Nephron progenitor cell (in vitro differentiated cells): ENCODE results near the gene RAB4A.
A peak's percentile ranks its signal among the peaks of the same experiment; 100 is the strongest.

Experiments used
- DNase-seq: peaks from one replicate; pipeline ENCODE4 v3.0.0; 2021
- H3K27ac Mint-ChIP-seq: 2 replicates; pipeline ENCODE4 v1.8.0; 2021; ENCODE audit warnings: mild to moderate bottlenecking, moderate library complexity, mixed read lengths
- H3K27me3 Mint-ChIP-seq: 2 replicates; pipeline ENCODE4 v1.8.0; 2021; ENCODE audit warnings: mild to moderate bottlenecking, low read depth, mixed read lengths; ENCODE audit not compliant: poor library complexity
- H3K36me3 Mint-ChIP-seq: 2 replicates; pipeline ENCODE4 v1.8.0; 2021; ENCODE audit warnings: low read depth, mixed read lengths
- H3K4me1 Mint-ChIP-seq: 2 replicates; pipeline ENCODE4 v1.8.0; 2021; ENCODE audit warnings: mixed read lengths
- H3K4me3 Mint-ChIP-seq: 2 replicates; pipeline ENCODE4 v1.8.0; 2021; ENCODE audit warnings: mild to moderate bottlenecking, moderate library complexity, mixed read lengths
- H3K9me3 Mint-ChIP-seq: 2 replicates; pipeline ENCODE4 v1.8.0; 2021; ENCODE audit warnings: mild to moderate bottlenecking, moderate library complexity, mixed read lengths
- CTCF ChIP-seq: fragments of 200-600 bp; sonication (generic); IDR thresholded peaks from 2 replicates; pipeline ENCODE4 v1.5.0; 2021; ENCODE audit warnings: antibody characterized with exemption

The RAB4A gene

GRCh38 chr1:229309074-229309473, 38.2 kb downstream of the RAB4A start:
- no peak for TF ChIP-seq CTCF
- H3K27me3 Mint-ChIP-seq, result no peaks in the 10 kb centered on the region
- no peak for DNase-seq
- peaks cover 12% of the 10 kb centered on the region for H3K4me1 Mint-ChIP-seq
- H3K36me3 Mint-ChIP-seq, result peaks cover 31% of the 10 kb centered on the region
- no peaks in the 10 kb centered on the region for H3K9me3 Mint-ChIP-seq
- no peak overlapping the region for H3K4me3 Mint-ChIP-seq
- H3K27ac Mint-ChIP-seq, result no peak overlapping the region

GRCh38 chr1:229309684-229310083, 38.8 kb downstream of the RAB4A start:
- H3K27ac Mint-ChIP-seq, result no peak overlapping the region
- no peak for TF ChIP-seq CTCF
- peaks cover 12% of the 10 kb centered on the region for H3K4me1 Mint-ChIP-seq
- peaks cover 31% of the 10 kb centered on the region for H3K36me3 Mint-ChIP-seq
- H3K4me3 Mint-ChIP-seq, result no peak overlapping the region
- DNase-seq, result no peak
- H3K27me3 Mint-ChIP-seq, result no peaks in the 10 kb centered on the region
- no peaks in the 10 kb centered on the region for H3K9me3 Mint-ChIP-seq

- no peak for DNase-seq
- TF ChIP-seq CTCF, result no peak
- H3K4me3 Mint-ChIP-seq, result no peak overlapping the region
- H3K27ac Mint-ChIP-seq, result peak overlapping the region; percentile 69
- H3K9me3 Mint-ChIP-seq, result no peaks in the 10 kb centered on the region
- H3K27me3 Mint-ChIP-seq, result no peaks in the 10 kb centered on the region
- H3K4me1 Mint-ChIP-seq, result peaks cover 12% of the 10 kb centered on the region
- peaks cover 32% of the 10 kb centered on the region for H3K36me3 Mint-ChIP-seq
These were observed 39.9 kb downstream of the RAB4A start for GRCh38 chr1:229310833-229311232.

GRCh38 chr1:229316166-229316565, 45.3 kb downstream of the RAB4A start:
- no peak overlapping the region for H3K4me3 Mint-ChIP-seq
- no peak overlapping the region for H3K27ac Mint-ChIP-seq

GRCh38 chr1:229318056-229318455, 47.1 kb downstream of the RAB4A start:
- no peaks in the 10 kb centered on the region for H3K9me3 Mint-ChIP-seq
- no peaks in the 10 kb centered on the region for H3K4me1 Mint-ChIP-seq
- no peak for TF ChIP-seq CTCF
- H3K4me3 Mint-ChIP-seq, result no peak overlapping the region
- H3K27ac Mint-ChIP-seq, result no peak overlapping the region
- H3K36me3 Mint-ChIP-seq, result peaks cover 46% of the 10 kb centered on the region
- no peaks in the 10 kb centered on the region for H3K27me3 Mint-ChIP-seq
- no peak for DNase-seq

More at GRCh38 chr1:229316166-229316565, 45.3 kb downstream of the RAB4A start:
- H3K4me1 Mint-ChIP-seq, result peaks cover under 1% of the 10 kb centered on the region
- H3K27me3 Mint-ChIP-seq, result no peaks in the 10 kb centered on the region
- H3K9me3 Mint-ChIP-seq, result no peaks in the 10 kb centered on the region
- H3K36me3 Mint-ChIP-seq, result peaks cover 41% of the 10 kb centered on the region
- no peak for DNase-seq
- no peak for TF ChIP-seq CTCF

- H3K27ac Mint-ChIP-seq, result peak overlapping the region; percentile 82
- H3K4me3 Mint-ChIP-seq, result no peak overlapping the region
- H3K27me3 Mint-ChIP-seq, result no peaks in the 10 kb centered on the region
- no peaks in the 10 kb centered on the region for H3K4me1 Mint-ChIP-seq
- no peaks in the 10 kb centered on the region for H3K9me3 Mint-ChIP-seq
- DNase-seq, result no peak
- peaks cover 53% of the 10 kb centered on the region for H3K36me3 Mint-ChIP-seq
- TF ChIP-seq CTCF, result no peak
These were observed 48.6 kb downstream of the RAB4A start for GRCh38 chr1:229319487-229319886.
